Measurements from ENCODE around the gene MEGF11. TPM values are rescaled to one million over a fixed set of nuclear protein-coding genes. Genes with fewer than 3 reads are reported as not detected.

The MEGF11 gene
- polyA plus RNA-seq, 1 donor = 0.66 TPM

GRCh38 chr15:66033143-66033542 is 220.4 kb downstream of the MEGF11 start:
- Histone ChIP-seq H3K4me3 (ENCODE audit: low read length) (no peak overlapping the region), H3K4me1 (ENCODE audit: control insufficient read depth, insufficient read depth, low read length) (no peaks in the 10 kb centered on the region), H3K9me3 (ENCODE audit: control insufficient read depth, low read depth, low read length) (peaks cover 5% of the 10 kb centered on the region), H3K36me3 (ENCODE audit: control insufficient read depth, insufficient read depth, low read length) (no peaks in the 10 kb centered on the region), H3K27ac (ENCODE audit: low read length) (no peak overlapping the region), H3K27me3 (ENCODE audit: control insufficient read depth, insufficient read depth, low read length) (peaks cover 26% of the 10 kb centered on the region)
- no CpG with 5 or more reads among the region's 2 CpGs for WGBS (ENCODE audit: insufficient coverage, low lambda C conversion rate)
- no peak for DNase-seq

GRCh38 chr15:66032006-66032405 is 221.5 kb downstream of the MEGF11 start:
- no peaks in the 10 kb centered on the region for H3K4me1 ChIP-seq (ENCODE audit: control insufficient read depth, insufficient read depth, low read length)
- no peak overlapping the region for H3K4me3 ChIP-seq (ENCODE audit: low read length)
- no CpG with 5 or more reads among the region's 1 CpG for WGBS (ENCODE audit: insufficient coverage, low lambda C conversion rate)
- DNase-seq = no peak
- peaks cover 17% of the 10 kb centered on the region for H3K27me3 ChIP-seq (ENCODE audit: control insufficient read depth, insufficient read depth, low read length)
- peaks cover 5% of the 10 kb centered on the region for H3K9me3 ChIP-seq (ENCODE audit: control insufficient read depth, low read depth, low read length)
- no peak overlapping the region for H3K27ac ChIP-seq (ENCODE audit: low read length)
- no peaks in the 10 kb centered on the region for H3K36me3 ChIP-seq (ENCODE audit: control insufficient read depth, insufficient read depth, low read length)

- Histone ChIP-seq H3K36me3 (ENCODE audit: control insufficient read depth, insufficient read depth, low read length) (no peaks in the 10 kb centered on the region), H3K4me3 (ENCODE audit: low read length) (no peak overlapping the region), H3K9me3 (ENCODE audit: control insufficient read depth, low read depth, low read length) (peaks cover 5% of the 10 kb centered on the region), H3K4me1 (ENCODE audit: control insufficient read depth, insufficient read depth, low read length) (no peaks in the 10 kb centered on the region), H3K27ac (ENCODE audit: low read length) (no peak overlapping the region), H3K27me3 (ENCODE audit: control insufficient read depth, insufficient read depth, low read length) (peaks cover 9% of the 10 kb centered on the region)
- no peak for DNase-seq
- no CpG with 5 or more reads among the region's 4 CpGs for WGBS (ENCODE audit: insufficient coverage, low lambda C conversion rate)
These were observed 222.9 kb downstream of the MEGF11 start for GRCh38 chr15:66030650-66031049.

DNA sequence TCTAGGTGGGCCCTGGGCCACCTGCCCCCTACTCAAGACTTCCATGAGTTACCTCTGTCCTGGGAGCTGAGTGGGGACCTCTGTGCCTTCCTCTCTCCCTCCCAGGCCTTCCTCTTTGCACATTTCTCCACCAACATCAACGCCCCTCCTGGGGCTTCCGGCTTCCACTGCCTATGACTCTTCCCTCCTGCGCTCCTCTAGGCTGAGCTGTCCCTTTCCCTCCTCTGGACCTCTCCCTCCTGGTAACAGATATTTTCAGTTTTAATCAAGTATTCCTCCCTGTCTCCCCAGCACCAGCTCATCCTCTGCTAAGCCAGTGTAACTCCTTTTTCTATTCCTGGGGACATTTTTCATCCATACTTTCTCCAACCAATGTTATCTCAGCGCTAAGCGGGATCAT is 223.9 kb downstream of the MEGF11 start:
- peaks cover 5% of the 10 kb centered on the region for H3K9me3 ChIP-seq (ENCODE audit: control insufficient read depth, low read depth, low read length)
- DNase-seq = no peak
- H3K4me3 ChIP-seq (ENCODE audit: low read length) = no peak overlapping the region
- 100% methylated on average over 1 of the region's 5 CpGs for WGBS (ENCODE audit: insufficient coverage, low lambda C conversion rate)
- no peak overlapping the region for H3K27ac ChIP-seq (ENCODE audit: low read length)
- H3K4me1 ChIP-seq (ENCODE audit: control insufficient read depth, insufficient read depth, low read length) = no peaks in the 10 kb centered on the region
- H3K27me3 ChIP-seq (ENCODE audit: control insufficient read depth, insufficient read depth, low read length) = peaks cover 15% of the 10 kb centered on the region
- H3K36me3 ChIP-seq (ENCODE audit: control insufficient read depth, insufficient read depth, low read length) = no peaks in the 10 kb centered on the region

DNA sequence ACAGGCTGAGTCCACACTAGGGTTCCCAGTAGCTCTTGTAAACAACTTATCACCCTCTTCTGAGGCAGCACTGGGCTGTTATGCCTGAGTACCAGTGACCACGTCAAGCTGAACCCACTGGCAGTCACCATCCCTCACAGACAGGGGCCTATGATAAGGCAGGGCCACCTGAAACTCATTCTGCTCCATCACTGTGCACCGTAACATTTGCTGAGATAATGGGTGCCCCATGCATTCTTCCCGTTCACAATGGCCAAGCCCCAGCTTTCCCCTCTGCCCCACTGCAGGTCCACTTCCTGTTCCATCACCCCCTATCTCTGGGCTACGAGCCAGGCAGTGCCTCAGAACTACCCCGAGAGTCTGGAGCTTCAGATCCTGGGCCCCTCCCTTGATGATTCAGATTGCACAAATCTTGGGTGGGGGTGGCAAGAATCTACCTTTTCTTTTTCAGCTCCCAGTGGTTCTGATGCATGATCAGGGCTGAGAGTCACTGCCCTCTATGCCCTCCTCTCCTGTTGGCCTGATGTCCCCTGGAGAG is 226.2 kb downstream of the MEGF11 start:
- peaks cover 5% of the 10 kb centered on the region for H3K9me3 ChIP-seq (ENCODE audit: control insufficient read depth, low read depth, low read length)
- no peak overlapping the region for H3K27ac ChIP-seq (ENCODE audit: low read length)
- H3K4me1 ChIP-seq (ENCODE audit: control insufficient read depth, insufficient read depth, low read length) = no peaks in the 10 kb centered on the region
- H3K27me3 ChIP-seq (ENCODE audit: control insufficient read depth, insufficient read depth, low read length) = peaks cover 20% of the 10 kb centered on the region
- no peak for DNase-seq
- no peak overlapping the region for H3K4me3 ChIP-seq (ENCODE audit: low read length)
- no CpG with 5 or more reads among the region's 5 CpGs for WGBS (ENCODE audit: insufficient coverage, low lambda C conversion rate)
- H3K36me3 ChIP-seq (ENCODE audit: control insufficient read depth, insufficient read depth, low read length) = no peaks in the 10 kb centered on the region

- H3K9me3 ChIP-seq (ENCODE audit: control insufficient read depth, low read depth, low read length) = no peaks in the 10 kb centered on the region
- no CpG with 5 or more reads among the region's 7 CpGs for WGBS (ENCODE audit: insufficient coverage, low lambda C conversion rate)
These were observed 227.6 kb downstream of the MEGF11 start for GRCh38 chr15:66025972-66026371.

DNA sequence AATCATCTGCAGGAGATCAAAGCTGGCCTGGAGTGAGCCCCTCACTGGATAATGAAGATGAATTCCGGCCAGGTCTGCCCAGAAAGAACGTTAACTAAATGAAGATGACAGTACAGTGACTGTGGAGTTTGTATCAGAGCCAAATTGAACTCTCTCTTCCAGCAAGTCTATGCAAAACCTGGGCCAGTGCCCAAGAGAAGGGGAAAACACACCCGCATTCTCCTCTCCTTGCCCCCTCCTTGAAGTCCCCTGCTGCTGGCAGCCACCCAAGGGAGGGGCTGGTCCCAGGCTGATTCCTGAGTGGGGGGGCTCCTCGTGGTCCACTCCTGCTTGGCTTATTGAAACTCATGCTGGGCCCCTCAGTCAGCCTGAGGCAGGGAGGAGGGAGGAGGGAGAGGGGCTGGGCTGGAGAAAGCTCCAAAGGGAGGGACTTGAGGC is 228.5 kb downstream of the MEGF11 start:
- Histone ChIP-seq H3K4me1 (ENCODE audit: control insufficient read depth, insufficient read depth, low read length) (no peaks in the 10 kb centered on the region), H3K4me3 (ENCODE audit: low read length) (no peak overlapping the region), H3K9me3 (ENCODE audit: control insufficient read depth, low read depth, low read length) (no peaks in the 10 kb centered on the region), H3K27me3 (ENCODE audit: control insufficient read depth, insufficient read depth, low read length) (peaks cover 20% of the 10 kb centered on the region), H3K36me3 (ENCODE audit: control insufficient read depth, insufficient read depth, low read length) (no peaks in the 10 kb centered on the region), H3K27ac (ENCODE audit: low read length) (no peak overlapping the region)
- WGBS (ENCODE audit: insufficient coverage, low lambda C conversion rate) = no CpG with 5 or more reads among the region's 4 CpGs
- peak in 1 of 2 donors; percentile 17 for DNase-seq

More at GRCh38 chr15:66025972-66026371, 227.6 kb downstream of the MEGF11 start:
- no peak for DNase-seq
- Histone ChIP-seq H3K27ac (ENCODE audit: low read length) (no peak overlapping the region), H3K27me3 (ENCODE audit: control insufficient read depth, insufficient read depth, low read length) (peaks cover 20% of the 10 kb centered on the region), H3K4me3 (ENCODE audit: low read length) (no peak overlapping the region), H3K36me3 (ENCODE audit: control insufficient read depth, insufficient read depth, low read length) (no peaks in the 10 kb centered on the region), H3K4me1 (ENCODE audit: control insufficient read depth, insufficient read depth, low read length) (no peaks in the 10 kb centered on the region)

DNA sequence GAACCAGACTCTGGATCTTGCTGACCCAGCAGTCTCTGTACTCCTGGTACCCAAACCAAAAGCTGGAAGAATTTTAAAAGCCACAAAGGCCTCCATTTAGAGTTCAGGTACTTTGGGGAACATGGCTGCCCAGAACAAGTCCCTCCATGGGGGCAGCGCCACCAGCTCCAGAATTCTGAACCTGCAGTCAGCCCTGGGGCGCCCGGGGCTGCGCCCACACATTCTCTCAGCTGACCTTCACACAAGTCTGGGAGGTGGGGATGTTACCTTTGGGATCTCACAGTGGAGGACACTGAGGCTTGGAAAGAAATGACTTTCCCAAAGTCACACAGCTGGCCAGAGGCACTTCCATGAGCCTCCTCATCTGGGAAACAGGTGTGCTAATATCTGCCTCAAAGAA is 229.4 kb downstream of the MEGF11 start:
- Histone ChIP-seq H3K27me3 (ENCODE audit: control insufficient read depth, insufficient read depth, low read length) (peaks cover 23% of the 10 kb centered on the region), H3K27ac (ENCODE audit: low read length) (no peak overlapping the region), H3K9me3 (ENCODE audit: control insufficient read depth, low read depth, low read length) (no peaks in the 10 kb centered on the region), H3K4me3 (ENCODE audit: low read length) (no peak overlapping the region), H3K4me1 (ENCODE audit: control insufficient read depth, insufficient read depth, low read length) (no peaks in the 10 kb centered on the region), H3K36me3 (ENCODE audit: control insufficient read depth, insufficient read depth, low read length) (no peaks in the 10 kb centered on the region)
- DNase-seq = no peak
- no CpG with 5 or more reads among the region's 4 CpGs for WGBS (ENCODE audit: insufficient coverage, low lambda C conversion rate)

GRCh38 chr15:66023311-66023972 is 230.1 kb downstream of the MEGF11 start:
- DNase-seq = no peak
- Histone ChIP-seq H3K36me3 (ENCODE audit: control insufficient read depth, insufficient read depth, low read length) (no peaks in the 10 kb centered on the region), H3K9me3 (ENCODE audit: control insufficient read depth, low read depth, low read length) (no peaks in the 10 kb centered on the region), H3K4me1 (ENCODE audit: control insufficient read depth, insufficient read depth, low read length) (no peaks in the 10 kb centered on the region), H3K27me3 (ENCODE audit: control insufficient read depth, insufficient read depth, low read length) (peaks cover 20% of the 10 kb centered on the region), H3K4me3 (ENCODE audit: low read length) (no peak overlapping the region), H3K27ac (ENCODE audit: low read length) (no peak overlapping the region)
- WGBS (ENCODE audit: insufficient coverage, low lambda C conversion rate) = no CpG with 5 or more reads among the region's 6 CpGs

DNA sequence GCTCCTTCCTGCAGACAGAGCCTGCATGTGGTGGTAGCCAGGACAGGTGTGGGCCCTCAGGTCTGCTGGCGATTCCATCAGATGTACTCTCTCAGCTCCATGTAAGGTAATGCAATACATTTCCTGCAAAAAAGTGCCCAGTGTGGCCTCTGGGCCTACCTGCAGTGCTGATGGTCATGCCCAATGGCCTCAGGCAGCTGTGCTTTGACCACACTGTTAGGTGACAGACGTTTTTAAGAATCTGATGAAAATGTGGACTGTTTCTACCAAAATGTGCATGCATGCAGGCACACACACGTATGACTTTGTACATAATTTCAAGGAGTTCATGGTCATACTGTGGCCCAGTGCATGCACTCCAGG is 231.4 kb downstream of the MEGF11 start:
- DNase-seq = no peak
- no peak overlapping the region for H3K27ac ChIP-seq (ENCODE audit: low read length)
- no peak overlapping the region for H3K4me3 ChIP-seq (ENCODE audit: low read length)
- no CpG with 5 or more reads among the region's 3 CpGs for WGBS (ENCODE audit: insufficient coverage, low lambda C conversion rate)
- H3K4me1 ChIP-seq (ENCODE audit: control insufficient read depth, insufficient read depth, low read length) = no peaks in the 10 kb centered on the region
- no peaks in the 10 kb centered on the region for H3K9me3 ChIP-seq (ENCODE audit: control insufficient read depth, low read depth, low read length)
- no peaks in the 10 kb centered on the region for H3K36me3 ChIP-seq (ENCODE audit: control insufficient read depth, insufficient read depth, low read length)
- H3K27me3 ChIP-seq (ENCODE audit: control insufficient read depth, insufficient read depth, low read length) = peaks cover 20% of the 10 kb centered on the region
